ACC112 (cell line): Measurements from ENCODE around the gene PRR29.

Experiments
- H2AFZ ChIP-seq: fragments of 200-600 bp; sonication (generic); one replicate; pipeline ENCODE4 v1.6.0; 2017; ENCODE audit warnings: antibody characterized with exemption, low read length; ENCODE audit not compliant: unreplicated experiment
- H3K27ac ChIP-seq: fragments of 200-600 bp; sonication (generic); 2 replicates; pipeline ENCODE4 v1.5.1; 2014; ENCODE audit warnings: low read depth, mild to moderate bottlenecking, antibody characterized with exemption, low read length, moderate library complexity
- H3K27me3 ChIP-seq: fragments of 200-600 bp; sonication (generic); 2 replicates; pipeline ENCODE4 v1.6.1; 2014; ENCODE audit warnings: mild to moderate bottlenecking, antibody characterized with exemption, low read length, moderate library complexity, mixed read lengths; ENCODE audit not compliant: insufficient read depth
- H3K36me3 ChIP-seq: fragments of 200-600 bp; sonication (generic); 2 replicates; pipeline ENCODE4 v1.6.1; 2016; ENCODE audit warnings: mild to moderate bottlenecking, antibody characterized with exemption, low read length, moderate library complexity, mixed read lengths; ENCODE audit not compliant: insufficient read depth
- H3K4me1 ChIP-seq: fragments of 200-600 bp; sonication (generic); one replicate; pipeline ENCODE4 v1.6.1; 2016; ENCODE audit warnings: low read length, mixed read lengths; ENCODE audit not compliant: insufficient read depth, unreplicated experiment, control insufficient read depth
- H3K4me3 ChIP-seq: fragments of 200-600 bp; sonication (generic); 2 replicates; pipeline ENCODE4 v1.5.1; 2014; ENCODE audit warnings: mild to moderate bottlenecking, low read depth, low read length
- H3K79me2 ChIP-seq: fragments of 200-600 bp; sonication (generic); one replicate; pipeline ENCODE4 v1.6.0; 2016; ENCODE audit warnings: low read length; ENCODE audit not compliant: control insufficient read depth, unreplicated experiment, insufficient read depth

The PRR29 gene

GRCh38 chr17:63987221-63988126 lies 10.7 kb upstream of the PRR29 start:
- H3K27me3 ChIP-seq, result peaks cover 11% of the 10 kb centered on the region
- H3K4me1 ChIP-seq, result peaks cover 14% of the 10 kb centered on the region

DNA sequence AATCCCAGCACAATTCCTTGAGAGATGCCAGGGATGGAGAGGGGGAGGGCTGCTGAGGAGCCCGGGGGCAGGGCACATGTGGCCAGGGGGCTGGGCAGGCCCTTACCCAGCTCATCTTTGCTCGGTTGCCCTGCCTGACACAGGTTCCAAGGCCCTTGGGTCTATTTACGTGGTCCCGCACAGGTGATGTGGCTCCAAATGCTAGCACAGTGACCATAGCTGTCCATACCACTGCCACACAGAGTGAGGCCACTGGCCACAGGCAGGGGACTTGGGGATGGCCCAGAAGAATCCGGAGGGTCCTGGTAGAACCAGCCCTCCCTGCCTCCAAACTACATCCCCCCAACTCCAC lies 10.0 kb upstream of the PRR29 start:
- peaks cover 15% of the 10 kb centered on the region for H3K27me3 ChIP-seq
- H3K27ac ChIP-seq, result no peak overlapping the region
- no peaks in the 10 kb centered on the region for H3K36me3 ChIP-seq
- no peak overlapping the region for H3K4me3 ChIP-seq
- no peak overlapping the region for H2AFZ ChIP-seq
- H3K79me2 ChIP-seq, result no peaks in the 10 kb centered on the region
- H3K4me1 ChIP-seq, result peaks cover 14% of the 10 kb centered on the region

More at GRCh38 chr17:63987221-63988126, 10.7 kb upstream of the PRR29 start:
- Histone ChIP-seq H3K79me2 (no peaks in the 10 kb centered on the region), H3K27ac (no peak overlapping the region), H2AFZ (no peak overlapping the region), H3K4me3 (no peak overlapping the region), H3K36me3 (no peaks in the 10 kb centered on the region)

DNA sequence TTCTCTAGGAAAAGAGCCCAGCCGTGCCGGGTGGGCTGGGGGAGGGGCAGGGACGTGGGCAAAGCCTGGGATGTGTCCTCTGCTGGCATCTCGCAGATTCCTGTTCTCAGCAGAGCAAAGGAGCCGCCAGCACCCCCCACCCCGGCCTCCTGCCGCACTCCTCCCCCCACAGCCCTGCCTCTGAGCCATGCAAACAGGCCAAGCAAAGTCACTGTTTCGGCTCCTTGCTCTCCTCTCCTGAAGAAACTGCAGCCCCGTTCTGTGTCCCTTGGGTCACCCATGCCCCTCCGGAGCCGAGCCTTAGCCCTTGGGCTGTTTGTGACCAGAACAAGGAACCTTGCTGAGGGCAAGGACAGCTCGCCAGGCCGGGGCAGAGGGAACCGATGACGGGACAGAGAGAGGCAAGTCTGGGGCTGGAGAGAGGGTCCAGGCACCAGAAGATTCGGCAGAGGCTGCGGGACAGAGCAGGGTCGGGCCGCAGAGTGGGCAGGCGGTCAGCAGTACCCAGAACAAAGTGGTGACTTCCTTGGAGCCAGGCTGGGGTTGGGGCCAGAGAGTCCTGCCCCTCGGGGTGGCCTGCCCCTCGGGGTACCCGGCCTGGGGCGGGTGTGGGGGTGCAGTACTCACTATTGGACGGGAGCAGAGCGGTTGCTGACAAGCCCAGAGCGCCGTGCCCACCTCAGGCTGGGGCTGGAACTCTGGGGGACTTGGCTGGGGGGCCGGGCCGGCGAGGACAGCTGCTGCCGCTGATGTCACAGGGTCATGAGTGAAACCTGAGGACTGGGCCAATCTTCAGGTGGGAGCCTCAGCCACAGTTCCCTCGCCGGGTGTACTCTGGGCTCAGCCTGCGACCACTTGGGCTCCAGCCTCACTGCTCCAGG lies 9.2 kb upstream of the PRR29 start:
- Histone ChIP-seq H2AFZ (no peak overlapping the region), H3K27me3 (peaks cover 21% of the 10 kb centered on the region), H3K4me1 (peaks cover 14% of the 10 kb centered on the region), H3K4me3 (no peak overlapping the region), H3K36me3 (no peaks in the 10 kb centered on the region), H3K79me2 (no peaks in the 10 kb centered on the region), H3K27ac (no peak overlapping the region)

DNA sequence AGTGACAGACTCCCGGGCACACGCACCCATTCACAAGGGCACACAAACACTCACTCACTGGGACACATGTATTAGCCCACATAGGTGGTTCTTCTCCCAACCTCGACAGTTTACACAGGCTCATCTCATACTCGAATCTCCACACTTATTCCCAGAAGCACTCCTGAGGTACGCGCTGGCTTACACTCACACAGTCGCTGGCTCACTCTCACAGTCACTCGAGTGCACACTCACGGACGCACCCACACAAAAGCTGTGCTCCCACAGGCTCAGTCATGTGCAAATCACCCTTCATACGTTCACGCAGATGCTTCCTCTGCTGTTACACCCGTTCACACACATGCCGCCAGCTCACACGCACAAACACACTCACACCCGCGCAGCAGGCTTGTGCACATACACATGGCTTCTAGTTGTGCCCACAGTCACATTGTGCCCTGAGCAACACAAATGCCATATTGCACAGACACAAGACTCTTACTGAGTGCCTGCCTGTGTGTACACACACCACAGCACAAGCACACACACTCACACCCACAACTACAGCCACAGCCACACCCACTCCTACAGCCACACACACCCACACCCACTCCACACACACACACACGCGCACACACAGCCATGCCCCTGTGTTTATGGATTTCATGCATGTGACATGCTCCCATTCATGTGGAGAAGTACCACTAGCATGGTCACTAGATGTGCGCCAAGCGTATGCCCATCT lies 8.4 kb upstream of the PRR29 start:
- Histone ChIP-seq H3K4me3 (no peak overlapping the region), H3K27ac (no peak overlapping the region), H3K27me3 (peaks cover 25% of the 10 kb centered on the region), H2AFZ (no peak overlapping the region), H3K36me3 (no peaks in the 10 kb centered on the region), H3K4me1 (peaks cover 12% of the 10 kb centered on the region), H3K79me2 (no peaks in the 10 kb centered on the region)

DNA sequence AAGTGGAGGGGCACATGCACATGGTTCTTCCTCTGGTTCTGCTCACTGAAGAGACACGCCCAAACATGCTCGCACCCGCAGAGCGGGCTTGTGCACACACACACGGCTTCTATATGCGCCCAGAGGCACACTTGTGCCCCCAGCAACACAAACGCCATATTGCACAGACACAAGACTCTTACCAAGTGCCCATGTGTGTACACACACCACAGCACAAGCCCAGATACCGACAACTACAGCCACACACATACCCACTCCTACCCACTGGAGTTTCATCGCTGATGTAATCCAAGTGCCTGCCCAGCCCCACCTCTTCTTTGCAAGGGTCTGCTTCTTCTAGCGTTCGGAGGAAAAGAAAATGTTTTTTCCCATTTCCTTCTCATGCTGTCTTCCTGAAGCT lies 6.5 kb upstream of the PRR29 start:
- Histone ChIP-seq H3K4me1 (peaks cover 3% of the 10 kb centered on the region), H3K27ac (no peak overlapping the region), H2AFZ (no peak overlapping the region), H3K36me3 (no peaks in the 10 kb centered on the region), H3K4me3 (no peak overlapping the region), H3K79me2 (no peaks in the 10 kb centered on the region), H3K27me3 (peaks cover 25% of the 10 kb centered on the region)

GRCh38 chr17:63993368-63993985 lies 4.7 kb upstream of the PRR29 start:
- no peaks in the 10 kb centered on the region for H3K79me2 ChIP-seq
- no peak overlapping the region for H2AFZ ChIP-seq
- no peak overlapping the region for H3K27ac ChIP-seq
- peaks cover 38% of the 10 kb centered on the region for H3K27me3 ChIP-seq
- H3K4me1 ChIP-seq, result peaks cover 6% of the 10 kb centered on the region
- H3K36me3 ChIP-seq, result no peaks in the 10 kb centered on the region
- H3K4me3 ChIP-seq, result no peak overlapping the region

GRCh38 chr17:63995626-63996025 lies 2.5 kb upstream of the PRR29 start:
- H3K36me3 ChIP-seq, result no peaks in the 10 kb centered on the region
- no peak overlapping the region for H2AFZ ChIP-seq
- H3K4me1 ChIP-seq, result peaks cover 4% of the 10 kb centered on the region
- no peak overlapping the region for H3K4me3 ChIP-seq
- no peak overlapping the region for H3K27ac ChIP-seq
- H3K79me2 ChIP-seq, result no peaks in the 10 kb centered on the region
- peaks cover 38% of the 10 kb centered on the region for H3K27me3 ChIP-seq

- Histone ChIP-seq H2AFZ (no peak overlapping the region), H3K36me3 (no peaks in the 10 kb centered on the region), H3K4me3 (no peak overlapping the region), H3K27ac (no peak overlapping the region), H3K4me1 (peaks cover 6% of the 10 kb centered on the region), H3K27me3 (peaks cover 36% of the 10 kb centered on the region), H3K79me2 (no peaks in the 10 kb centered on the region)
Measured at GRCh38 chr17:63996430-63997182, 1.5 kb upstream of the PRR29 start.

GRCh38 chr17:63997341-63998048 lies 656 bp upstream of the PRR29 start:
- Histone ChIP-seq H3K4me3 (peak overlapping the region; percentile 79), H3K4me1 (peaks cover 13% of the 10 kb centered on the region), H3K27me3 (peaks cover 27% of the 10 kb centered on the region), H2AFZ (no peak overlapping the region), H3K36me3 (no peaks in the 10 kb centered on the region), H3K79me2 (no peaks in the 10 kb centered on the region), H3K27ac (no peak overlapping the region)
